Activated T-cell treated with anti-CD3 and anti-CD28 coated beads, Interleukin-2, amount 50 U/mL, for 72 hours (primary cell): ENCODE measurements around the gene AFF3. TPM values are rescaled to one million over a fixed set of nuclear protein-coding genes. Genes with fewer than 3 reads are reported as not detected.

Experiments
- ATAC-seq, 2 donors: fragments of 150-1000 bp; cut with Tn5 transposase; replicated peaks in 1 of 2; 2 replicates each; pipeline ENCODE4 v1.10.0; 2021; ENCODE audit warnings: moderate library complexity in 2 of 2, mild to moderate bottlenecking in 1 of 2
- DNase-seq, 2 donors: peaks; one replicate each; pipeline ENCODE4 v3.0.0; 2021 to 2022; ENCODE audit warnings: mixed read lengths in 1 of 2
- H3K27ac Mint-ChIP-seq: one replicate; pipeline ENCODE4 v1.8.0; 2022; ENCODE audit warnings: mild to moderate bottlenecking, moderate library complexity, mixed read lengths
- H3K27me3 Mint-ChIP-seq: one replicate; pipeline ENCODE4 v1.8.0; 2022; ENCODE audit warnings: low read depth, mixed read lengths
- H3K36me3 Mint-ChIP-seq, 2 donors: one replicate each; pipeline ENCODE4 v1.8.0; 2022; ENCODE audit warnings: mixed read lengths in 2 of 2, mild to moderate bottlenecking in 1 of 2; ENCODE audit not compliant: insufficient read depth in 2 of 2
- H3K4me1 Mint-ChIP-seq: one replicate; pipeline ENCODE4 v1.8.0; 2022; ENCODE audit warnings: low read depth, mixed read lengths
- H3K4me3 Mint-ChIP-seq, 2 donors: one replicate each; pipeline ENCODE4 v1.8.0; 2022; ENCODE audit warnings: mild to moderate bottlenecking in 2 of 2, mixed read lengths in 2 of 2, moderate library complexity in 2 of 2
- H3K9me3 Mint-ChIP-seq, 2 donors: one replicate each; pipeline ENCODE4 v1.8.0; 2022; ENCODE audit warnings: mixed read lengths in 2 of 2
- total RNA-seq, 2 donors: library from RNA; stranded (reverse); gene quantifications; one replicate each; pipeline ENCODE4 v1.2.3, GENCODE V29; 2022

AFF3 gene
- total RNA-seq, 2 donors from 2014 or later = 0.39 to 2.6 TPM

DNA sequence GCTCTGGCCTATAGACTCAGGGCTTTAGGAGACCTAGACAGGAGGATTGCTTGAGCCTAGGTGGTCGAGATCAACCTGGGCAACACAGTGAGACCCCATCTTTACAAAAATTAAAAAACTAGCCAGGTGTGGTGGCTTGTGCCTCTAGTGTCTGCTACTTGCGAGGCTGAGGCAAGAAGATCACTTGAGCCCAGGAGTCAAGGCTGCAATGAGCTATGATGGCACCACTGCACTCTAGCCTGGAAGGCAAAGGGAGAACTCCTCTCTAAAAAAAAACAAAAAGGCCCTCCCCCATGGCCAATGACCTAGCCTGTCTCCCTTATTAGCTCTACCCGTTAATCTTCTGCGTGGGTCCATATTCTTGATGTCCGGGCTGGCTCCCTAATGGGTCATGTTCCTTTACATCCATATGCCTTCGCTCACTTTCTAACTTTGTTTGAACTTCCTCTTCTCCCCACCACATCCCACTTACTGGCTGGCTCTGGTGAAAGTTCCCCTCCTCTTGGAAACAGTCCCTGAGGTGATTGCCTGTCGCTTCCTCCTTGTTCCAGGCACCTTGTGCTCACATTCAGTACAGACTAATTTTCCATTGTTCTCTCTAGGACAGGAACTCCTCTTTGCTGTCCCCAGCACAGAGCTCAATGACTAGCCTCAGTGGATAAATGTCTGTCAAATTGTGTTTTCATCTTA is 103.0 kb downstream of the AFF3 start:
- no peaks in the 10 kb centered on the region for H3K4me1 Mint-ChIP-seq
- DNase-seq (no peak), ATAC-seq (no peak)
- H3K9me3 Mint-ChIP-seq = no peaks in the 10 kb centered on the region
- H3K27me3 Mint-ChIP-seq = no peaks in the 10 kb centered on the region
- H3K4me3 Mint-ChIP-seq = no peak overlapping the region
- H3K36me3 Mint-ChIP-seq = no peaks in the 10 kb centered on the region
- H3K27ac Mint-ChIP-seq = no peak overlapping the region

DNA sequence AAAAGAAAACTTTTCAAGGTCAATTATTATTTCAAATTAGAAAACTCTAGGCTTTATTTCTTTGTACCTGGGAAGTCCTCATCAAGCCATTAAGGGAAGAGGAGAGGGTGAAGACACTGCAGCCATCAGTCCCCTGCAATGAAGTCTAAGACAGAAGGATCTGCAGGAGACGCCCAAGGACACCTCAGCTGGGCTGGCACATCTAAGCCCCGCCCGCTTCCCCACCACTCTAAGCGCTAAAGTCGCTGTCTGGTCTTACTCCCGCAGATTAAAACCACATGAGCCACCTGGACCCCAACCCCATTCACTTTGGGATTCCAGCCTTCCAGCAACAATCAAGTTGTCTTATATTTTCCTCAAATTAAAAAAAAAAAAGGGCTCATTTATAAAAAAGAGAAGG is 104.4 kb downstream of the AFF3 start:
- peak in 1 of 2 donors; percentile 50 for ATAC-seq
- no peaks in the 10 kb centered on the region for H3K9me3 Mint-ChIP-seq
- no peaks in the 10 kb centered on the region for H3K27me3 Mint-ChIP-seq
- H3K36me3 Mint-ChIP-seq = no peaks in the 10 kb centered on the region
- H3K4me3 Mint-ChIP-seq = no peak overlapping the region
- H3K27ac Mint-ChIP-seq = no peak overlapping the region
- no peak for DNase-seq
- no peaks in the 10 kb centered on the region for H3K4me1 Mint-ChIP-seq

DNA sequence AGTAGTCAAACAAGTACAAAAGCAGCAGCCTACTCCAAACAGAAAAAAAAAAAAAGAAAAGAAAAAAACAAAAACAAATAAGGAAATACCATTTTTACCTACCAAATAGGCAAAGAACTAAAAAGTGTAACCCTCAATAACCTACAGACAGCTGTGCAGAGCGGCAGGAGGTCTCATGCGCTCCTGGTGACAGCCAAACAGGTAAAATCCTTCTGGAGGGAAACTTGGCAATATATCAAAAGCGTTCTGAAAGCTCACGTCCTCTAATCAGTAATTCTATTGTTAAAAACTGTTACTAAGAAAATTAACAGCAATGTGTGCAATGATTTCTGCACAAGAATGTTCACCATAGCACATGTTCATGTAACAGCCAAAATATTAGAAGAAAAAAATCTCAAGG is 105.6 kb downstream of the AFF3 start:
- ATAC-seq (no peak), DNase-seq (no peak)
- Mint-ChIP-seq H3K27me3 (no peaks in the 10 kb centered on the region), H3K36me3 (no peaks in the 10 kb centered on the region), H3K4me1 (no peaks in the 10 kb centered on the region), H3K27ac (peak overlapping the region; percentile 48), H3K9me3 (no peaks in the 10 kb centered on the region), H3K4me3 (no peak overlapping the region)

DNA sequence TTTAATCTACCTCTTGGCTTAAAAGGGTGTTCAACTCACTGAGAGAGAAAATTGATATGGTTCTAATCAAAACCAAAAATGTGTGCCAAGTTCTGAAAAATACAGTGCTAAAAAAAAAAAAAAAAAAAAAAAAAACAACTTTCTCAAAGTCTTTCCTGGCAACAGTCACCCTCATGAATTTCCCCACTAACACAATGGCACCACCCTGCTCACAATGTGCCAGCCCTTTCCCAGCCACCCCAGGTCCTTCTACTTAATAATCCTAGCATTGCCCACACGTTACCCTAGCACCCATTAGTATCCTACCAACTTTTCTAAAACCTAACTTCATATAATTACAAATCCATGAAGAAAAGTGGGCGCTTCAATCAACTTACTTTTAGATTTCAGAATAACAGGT is 106.4 kb downstream of the AFF3 start:
- Mint-ChIP-seq H3K4me3 (no peak overlapping the region), H3K27ac (no peak overlapping the region), H3K27me3 (no peaks in the 10 kb centered on the region), H3K9me3 (no peaks in the 10 kb centered on the region), H3K4me1 (no peaks in the 10 kb centered on the region), H3K36me3 (no peaks in the 10 kb centered on the region)
- DNase-seq (no peak), ATAC-seq (no peak)

DNA sequence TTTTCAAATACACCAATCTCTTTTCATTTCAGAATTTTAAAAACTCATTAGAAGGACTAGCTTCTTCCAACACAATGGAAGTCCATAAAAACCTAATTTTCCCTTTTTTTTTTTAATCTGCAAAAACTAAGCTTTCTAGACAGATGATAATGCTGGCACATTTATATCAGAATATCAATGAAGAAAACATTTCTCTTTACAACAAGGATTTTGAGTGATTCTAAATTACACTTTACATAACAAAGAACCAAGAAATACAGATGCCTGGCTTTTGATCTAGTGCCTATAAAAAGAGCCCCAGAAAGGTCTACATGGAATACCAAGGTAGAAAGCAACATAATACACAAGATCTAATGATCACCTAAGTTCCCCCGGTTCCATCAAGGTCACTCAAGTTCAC is 108.0 kb downstream of the AFF3 start:
- ATAC-seq = no peak
- H3K4me1 Mint-ChIP-seq = no peaks in the 10 kb centered on the region
- no peak overlapping the region for H3K4me3 Mint-ChIP-seq
- H3K36me3 Mint-ChIP-seq = no peaks in the 10 kb centered on the region
- no peaks in the 10 kb centered on the region for H3K9me3 Mint-ChIP-seq
- H3K27ac Mint-ChIP-seq = no peak overlapping the region
- no peak for DNase-seq
- H3K27me3 Mint-ChIP-seq = no peaks in the 10 kb centered on the region

DNA sequence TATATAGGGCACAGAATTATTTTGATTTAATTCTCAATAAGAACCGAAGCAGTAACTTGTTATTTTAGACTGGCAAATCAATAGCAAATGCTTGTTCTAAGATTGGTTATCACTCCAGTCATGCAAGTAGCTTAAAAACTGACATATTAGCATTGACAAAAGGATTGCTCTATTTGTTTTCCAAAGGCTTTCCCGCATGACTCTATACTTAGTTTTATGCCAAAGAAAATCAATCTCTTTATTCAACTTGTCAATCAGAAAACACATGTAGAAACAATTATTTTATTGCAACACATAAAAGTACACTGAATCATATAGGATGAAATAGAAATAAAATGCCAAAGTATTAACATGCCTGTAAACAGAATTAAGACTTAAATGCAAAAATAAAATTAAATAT is 108.4 kb downstream of the AFF3 start:
- Mint-ChIP-seq H3K4me3 (no peak overlapping the region), H3K9me3 (no peaks in the 10 kb centered on the region), H3K27ac (no peak overlapping the region), H3K27me3 (no peaks in the 10 kb centered on the region), H3K36me3 (no peaks in the 10 kb centered on the region), H3K4me1 (no peaks in the 10 kb centered on the region)
- ATAC-seq (no peak), DNase-seq (no peak)

DNA sequence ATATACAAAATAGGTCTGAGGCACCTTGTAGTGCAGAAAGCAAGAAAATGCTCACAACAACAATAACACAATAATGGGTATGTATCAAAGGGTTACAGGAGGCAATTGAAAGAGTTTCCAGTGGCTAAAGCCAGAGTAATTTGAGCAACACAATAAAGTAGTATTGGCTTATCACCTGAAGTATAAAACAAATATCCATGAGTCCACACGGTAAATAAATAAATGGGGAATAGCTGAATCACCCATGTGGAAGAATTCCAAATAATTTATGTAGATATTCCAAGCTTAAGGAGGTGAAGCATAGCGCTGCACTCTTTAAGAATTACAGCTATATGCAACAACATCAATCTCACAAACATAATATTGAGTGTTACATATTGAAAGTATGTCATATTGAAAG is 110.8 kb downstream of the AFF3 start:
- no peaks in the 10 kb centered on the region for H3K9me3 Mint-ChIP-seq
- ATAC-seq = no peak

DNA sequence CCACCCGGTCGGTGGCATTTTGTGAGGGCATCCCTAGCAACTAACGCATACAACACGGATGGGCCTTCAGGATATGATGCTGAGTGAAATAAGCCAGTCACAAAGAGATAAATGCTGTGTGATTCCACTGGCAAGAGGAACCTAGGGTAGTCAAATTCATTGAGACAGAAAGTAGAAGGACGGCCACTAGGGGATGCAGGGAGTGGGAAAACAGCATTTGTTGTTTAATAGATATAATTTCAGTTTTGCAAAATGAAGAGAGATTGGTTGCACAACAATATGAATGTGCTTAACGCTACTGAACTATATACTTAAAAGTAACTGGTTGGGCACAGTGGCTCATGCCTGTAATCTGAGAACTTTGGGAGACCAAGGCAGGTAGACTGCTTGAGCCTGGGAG is 112.9 kb downstream of the AFF3 start:
- no peak for ATAC-seq
- no peaks in the 10 kb centered on the region for H3K36me3 Mint-ChIP-seq
- no peak overlapping the region for H3K4me3 Mint-ChIP-seq
- no peak for DNase-seq
- no peaks in the 10 kb centered on the region for H3K27me3 Mint-ChIP-seq
- H3K9me3 Mint-ChIP-seq = no peaks in the 10 kb centered on the region
- no peak overlapping the region for H3K27ac Mint-ChIP-seq
- no peaks in the 10 kb centered on the region for H3K4me1 Mint-ChIP-seq

More for the DNA sequence above, 110.8 kb downstream of the AFF3 start:
- Mint-ChIP-seq H3K4me3 (no peak overlapping the region), H3K27me3 (no peaks in the 10 kb centered on the region), H3K27ac (no peak overlapping the region), H3K36me3 (no peaks in the 10 kb centered on the region), H3K4me1 (no peaks in the 10 kb centered on the region)
- no peak for DNase-seq

DNA sequence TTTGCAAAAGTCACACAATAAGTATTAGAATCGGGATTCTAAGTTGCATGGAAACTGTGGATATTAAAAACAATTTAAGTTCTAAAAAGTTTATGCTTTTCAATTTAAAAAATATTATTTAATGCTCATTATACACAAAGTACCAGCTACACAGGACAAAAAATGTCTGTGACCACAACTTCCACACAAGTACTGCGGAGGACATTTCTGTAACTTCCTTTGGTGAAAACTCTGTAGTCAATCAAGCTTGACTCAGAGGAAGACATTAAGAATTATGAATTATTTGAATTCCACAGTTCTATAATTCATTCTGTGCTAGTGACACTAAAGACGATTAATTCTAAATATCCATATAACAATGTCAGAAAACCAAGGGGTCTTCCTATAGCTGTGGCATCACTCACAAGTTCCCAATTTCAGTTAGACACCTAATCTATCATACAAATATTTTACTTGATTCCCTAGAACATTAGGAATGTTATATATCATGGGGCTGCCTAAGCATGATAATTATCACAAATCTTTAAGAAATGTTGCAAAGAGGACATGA is 120.5 kb downstream of the AFF3 start:
- Mint-ChIP-seq H3K27ac (no peak overlapping the region), H3K36me3 (no peaks in the 10 kb centered on the region), H3K27me3 (no peaks in the 10 kb centered on the region), H3K4me3 (no peak overlapping the region), H3K9me3 (peaks cover 0 to 2% of the 10 kb centered on the region in 2 donors), H3K4me1 (no peaks in the 10 kb centered on the region)
- no peak for DNase-seq
- no peak for ATAC-seq

DNA sequence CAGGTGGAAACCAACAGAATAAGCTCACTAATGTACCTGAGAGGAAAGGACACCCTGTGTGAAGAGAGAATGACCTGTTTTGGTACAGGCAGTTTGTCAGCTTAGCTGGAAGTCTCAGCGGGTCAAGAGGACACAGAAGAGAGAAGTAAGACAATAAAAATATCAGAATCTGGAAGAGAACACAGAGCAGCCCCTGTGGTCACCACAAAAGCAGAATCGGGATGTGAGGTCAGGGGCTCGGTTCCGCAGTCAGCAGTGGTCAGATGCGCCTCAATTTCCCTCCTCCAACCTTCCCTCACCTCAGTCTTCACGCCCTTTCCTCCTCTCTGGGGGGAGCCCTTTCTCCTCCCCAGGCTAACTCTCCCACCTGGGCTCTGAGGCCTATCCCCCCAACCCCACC is 122.9 kb downstream of the AFF3 start:
- no peak for DNase-seq
- H3K4me1 Mint-ChIP-seq = no peaks in the 10 kb centered on the region
- peaks cover 0 to 2% of the 10 kb centered on the region in 2 donors for H3K9me3 Mint-ChIP-seq
- no peaks in the 10 kb centered on the region for H3K36me3 Mint-ChIP-seq
- H3K27me3 Mint-ChIP-seq = no peaks in the 10 kb centered on the region
- ATAC-seq = no peak
- no peak overlapping the region for H3K27ac Mint-ChIP-seq
- no peak overlapping the region for H3K4me3 Mint-ChIP-seq

DNA sequence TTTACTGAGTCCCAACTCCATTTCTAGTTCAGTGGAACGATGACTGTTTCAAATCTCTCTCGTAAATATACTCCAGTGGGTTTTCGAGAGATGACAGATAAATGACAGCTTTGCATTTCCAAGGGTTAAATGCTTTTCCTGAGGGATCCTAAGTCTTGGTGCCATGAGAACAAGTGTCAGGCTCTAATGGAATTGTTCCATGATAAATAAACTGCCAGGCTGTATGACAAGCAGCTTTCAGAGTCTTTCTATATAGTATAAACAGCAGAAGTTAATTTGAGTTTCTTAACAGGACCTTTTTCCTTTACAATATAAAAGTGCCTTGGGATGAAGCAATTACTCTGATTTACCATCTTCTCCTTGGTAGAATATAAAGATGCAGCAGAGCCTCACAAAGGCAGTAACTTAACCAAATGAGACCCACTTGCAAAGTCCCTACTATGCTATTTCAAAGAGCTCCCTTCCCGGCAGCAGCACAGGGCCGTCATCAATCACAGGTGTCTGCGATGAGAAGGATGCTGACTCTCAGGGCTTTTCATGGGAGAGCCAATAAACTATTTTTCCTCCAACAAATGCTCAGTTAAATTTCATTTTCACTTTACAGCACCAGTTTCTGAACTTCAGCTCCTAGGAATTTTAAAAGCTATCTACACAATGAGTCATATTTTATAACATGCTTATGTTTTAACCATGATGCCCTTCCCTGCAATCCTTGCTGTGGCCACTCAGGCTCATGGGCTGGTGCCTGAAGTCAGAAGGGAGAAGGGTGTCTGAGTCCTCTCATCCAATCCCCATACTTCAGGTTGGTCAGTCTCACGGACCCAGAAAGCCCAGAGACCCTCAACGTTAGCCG is 123.8 kb downstream of the AFF3 start:
- Mint-ChIP-seq H3K36me3 (no peaks in the 10 kb centered on the region), H3K9me3 (peaks cover 0 to 2% of the 10 kb centered on the region in 2 donors), H3K27ac (no peak overlapping the region), H3K4me1 (no peaks in the 10 kb centered on the region), H3K27me3 (no peaks in the 10 kb centered on the region), H3K4me3 (no peak overlapping the region)
- no peak for ATAC-seq
- no peak for DNase-seq

DNA sequence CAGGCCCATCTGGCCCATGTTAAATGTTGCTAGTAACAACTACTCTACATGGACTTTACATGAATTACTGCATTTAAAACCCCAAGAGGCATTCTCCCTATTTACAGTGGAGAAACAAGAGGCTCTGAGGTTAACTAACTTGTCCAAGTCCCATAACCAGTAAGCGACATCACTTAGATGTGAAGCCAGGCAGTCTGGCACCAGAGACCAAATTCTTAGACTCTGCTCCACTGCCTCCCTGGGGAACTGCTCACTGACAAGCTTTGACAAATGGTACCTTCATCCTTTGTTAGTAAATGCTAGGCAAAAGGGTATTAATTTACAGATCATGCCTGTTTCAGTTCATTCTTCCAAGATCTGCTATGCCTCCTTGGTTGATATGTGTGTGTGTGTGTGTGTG is 124.8 kb downstream of the AFF3 start:
- ATAC-seq (no peak), DNase-seq (no peak)
- H3K36me3 Mint-ChIP-seq = no peaks in the 10 kb centered on the region
- no peak overlapping the region for H3K27ac Mint-ChIP-seq
- H3K4me1 Mint-ChIP-seq = no peaks in the 10 kb centered on the region
- H3K27me3 Mint-ChIP-seq = no peaks in the 10 kb centered on the region
- H3K4me3 Mint-ChIP-seq = no peak overlapping the region
- H3K9me3 Mint-ChIP-seq = peaks cover 0 to 2% of the 10 kb centered on the region in 2 donors

DNA sequence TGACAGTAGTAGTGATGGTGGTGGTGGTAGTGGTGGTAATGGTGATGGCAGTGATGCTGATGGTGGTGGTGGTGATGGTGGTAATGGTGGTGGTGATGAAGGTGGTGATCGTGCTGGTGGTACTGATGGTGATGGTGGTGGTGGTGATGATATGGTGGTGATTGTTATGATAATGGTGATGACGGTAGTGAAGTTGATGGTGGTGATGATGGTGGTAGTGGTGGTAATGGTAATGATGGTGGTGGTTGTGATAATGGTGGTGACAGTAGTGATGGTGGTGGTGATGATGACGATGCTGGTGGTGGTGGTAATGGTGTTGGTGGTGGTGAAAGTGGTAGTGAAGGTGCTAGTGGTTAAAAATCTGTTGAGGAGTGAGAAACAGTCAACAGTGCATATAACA is 125.6 kb downstream of the AFF3 start:
- H3K4me1 Mint-ChIP-seq = no peaks in the 10 kb centered on the region
- H3K4me3 Mint-ChIP-seq = no peak overlapping the region
- no peaks in the 10 kb centered on the region for H3K27me3 Mint-ChIP-seq
- no peak for DNase-seq
- no peak overlapping the region for H3K27ac Mint-ChIP-seq
- no peaks in the 10 kb centered on the region for H3K36me3 Mint-ChIP-seq
- no peak for ATAC-seq
- peaks cover 0 to 2% of the 10 kb centered on the region in 2 donors for H3K9me3 Mint-ChIP-seq
